ENCODE data around the gene RAB11FIP4. TPM values are rescaled to one million over a fixed set of nuclear protein-coding genes. Genes with fewer than 3 reads are reported as not detected.

Gene RAB11FIP4
- polyA plus RNA-seq, 1 of the 3 experiments (the other 2 are of a cell fraction), result 9.4 TPM

GRCh38 chr17:31481783-31482081, 90.3 kb downstream of the RAB11FIP4 start:
- no peaks in the 10 kb centered on the region for H3K9me2 ChIP-seq
- no peaks in the 10 kb centered on the region for H3K27me3 ChIP-seq (ENCODE audit: insufficient read depth)
- WGBS (ENCODE audit: low lambda C conversion rate), result 36% methylated on average over 4 of the region's 4 CpGs

DNA sequence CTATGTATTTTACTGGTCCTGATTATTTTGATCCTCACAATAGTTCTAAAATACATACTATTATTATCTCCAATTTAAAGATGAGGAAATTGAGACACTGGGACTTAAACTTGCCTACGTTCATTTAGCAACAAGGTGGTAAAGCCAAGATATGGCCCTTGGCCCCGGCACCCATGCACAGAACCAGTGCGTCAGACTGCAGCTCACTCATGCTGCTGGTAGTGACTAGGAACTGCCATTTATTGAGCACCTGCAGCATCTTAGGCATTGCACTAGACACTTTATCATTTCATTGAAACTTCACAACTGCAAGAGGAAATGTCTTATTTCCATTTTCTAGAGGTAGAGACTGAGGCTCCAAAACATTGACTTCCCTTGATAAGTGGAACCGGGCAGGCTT, 93.3 kb downstream of the RAB11FIP4 start:
- Histone ChIP-seq H3K9me3 (no peaks in the 10 kb centered on the region), H3K4me2 (no peak overlapping the region), H3K27me3 (ENCODE audit: insufficient read depth) (peaks cover 5% of the 10 kb centered on the region; the same call in 1 of the 2 replicates), H3K4me3 (ENCODE audit: low read depth in 2 of 2, low read length in 1 of 2) (no peak overlapping the region), H3K36me3 (replicated peaks in 1 of 2; ENCODE audit: control insufficient read depth in 1 of 2, insufficient read depth in 2 of 2, low read length in 1 of 2) (no peaks in the 10 kb centered on the region), H2AFZ (ENCODE audit: low read depth) (no peak overlapping the region), H3K79me2 (ENCODE audit: insufficient read depth) (no peaks in the 10 kb centered on the region), H3K27ac (ENCODE audit: low read depth in 2 of 2, low read length in 1 of 2) (no peak overlapping the region), H3F3A (replicated peaks; ENCODE audit: insufficient read depth) (no peaks in the 10 kb centered on the region), H3K9me2 (no peaks in the 10 kb centered on the region), H4K20me1 (ENCODE audit: insufficient read depth) (no peaks in the 10 kb centered on the region), H3K9ac (no peak overlapping the region), H3K4me1 (ENCODE audit: control insufficient read depth in 1 of 2, insufficient read depth in 2 of 2, low read depth in 1 of 2, low read length in 1 of 2) (peaks cover 0 to 14% of the 10 kb centered on the region in 2 experiments; a peak in 1 of 4 replicates)
- WGBS (ENCODE audit: low lambda C conversion rate), result 82% methylated on average over 4 of the region's 4 CpGs
- ChIA-PET CTCF (no interaction called here), POLR2A (no interaction called here)
- DNase-seq, result no peak
- TF ChIP-seq CHD2 (IDR thresholded peaks at IDR 0.05; ENCODE audit: low read length, partially characterized antibody) (no peak), RAD21 (IDR thresholded peaks at IDR 0.05; ENCODE audit: low read length) (no peak), USF2 (IDR thresholded peaks at IDR 0.05; ENCODE audit: borderline replicate concordance, low read depth, low read length) (no peak), REST (IDR thresholded peaks at IDR 0.05; ENCODE audit: low read depth, low read length) (no peak), FOXM1 (IDR thresholded peaks at IDR 0.05; ENCODE audit: low read depth) (no peak), POLR2AphosphoS5 (IDR thresholded peaks at IDR 0.05; ENCODE audit: low read depth, low read length) (no peak), RCOR1 (IDR thresholded peaks at IDR 0.05; ENCODE audit: low read length) (no peak), FOSL2 (IDR thresholded peaks at IDR 0.05; ENCODE audit: borderline replicate concordance, low read depth) (no peak), ELF1 (IDR thresholded peaks at IDR 0.05) (no peak), NFIC (IDR thresholded peaks at IDR 0.05; ENCODE audit: borderline replicate concordance) (no peak), TAF1 (IDR thresholded peaks at IDR 0.05; ENCODE audit: borderline replicate concordance, low read depth, low read length) (no peak), ZBTB33 (IDR thresholded peaks at IDR 0.05; ENCODE audit: borderline replicate concordance, low read depth) (no peak)
- TF ChIP-seq, protein P1, sequence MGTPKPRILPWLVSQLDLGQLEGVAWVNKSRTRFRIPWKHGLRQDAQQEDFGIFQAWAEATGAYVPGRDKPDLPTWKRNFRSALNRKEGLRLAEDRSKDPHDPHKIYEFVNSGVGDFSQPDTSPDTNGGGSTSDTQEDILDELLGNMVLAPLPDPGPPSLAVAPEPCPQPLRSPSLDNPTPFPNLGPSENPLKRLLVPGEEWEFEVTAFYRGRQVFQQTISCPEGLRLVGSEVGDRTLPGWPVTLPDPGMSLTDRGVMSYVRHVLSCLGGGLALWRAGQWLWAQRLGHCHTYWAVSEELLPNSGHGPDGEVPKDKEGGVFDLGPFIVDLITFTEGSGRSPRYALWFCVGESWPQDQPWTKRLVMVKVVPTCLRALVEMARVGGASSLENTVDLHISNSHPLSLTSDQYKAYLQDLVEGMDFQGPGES (IDR thresholded peaks at IDR 0.05; ENCODE audit: low read depth, low read length), result no peak

More at GRCh38 chr17:31481783-31482081, 90.3 kb downstream of the RAB11FIP4 start:
- Histone ChIP-seq H4K20me1 (ENCODE audit: insufficient read depth) (no peaks in the 10 kb centered on the region), H3K36me3 (replicated peaks in 1 of 2; ENCODE audit: control insufficient read depth in 1 of 2, insufficient read depth in 2 of 2, low read length in 1 of 2) (no peaks in the 10 kb centered on the region), H3F3A (replicated peaks; ENCODE audit: insufficient read depth) (no peaks in the 10 kb centered on the region), H2AFZ (ENCODE audit: low read depth) (no peak overlapping the region), H3K4me3 (ENCODE audit: low read depth in 2 of 2, low read length in 1 of 2) (no peak overlapping the region), H3K4me1 (ENCODE audit: control insufficient read depth in 1 of 2, insufficient read depth in 2 of 2, low read depth in 1 of 2, low read length in 1 of 2) (no peaks in the 10 kb centered on the region), H3K79me2 (ENCODE audit: insufficient read depth) (no peaks in the 10 kb centered on the region), H3K9me3 (no peaks in the 10 kb centered on the region), H3K9ac (no peak overlapping the region), H3K27ac (ENCODE audit: low read depth in 2 of 2, low read length in 1 of 2) (no peak overlapping the region), H3K4me2 (no peak overlapping the region)
- ChIA-PET POLR2A (no interaction called here), CTCF (interaction anchor here (0.7 to 1.5 kb wide), 2 partner anchors 35 to 44 kb away, joined by 3 to 4 read pairs; no protein-coding TSS in a partner anchor)
- TF ChIP-seq SIN3A (IDR thresholded peaks at IDR 0.05; ENCODE audit: borderline replicate concordance, low read depth, low read length), result no peak
- TF ChIP-seq SMC3 (IDR thresholded peaks at IDR 0.05; ENCODE audit: low read depth, low read length), result no peak
- TF ChIP-seq ZBTB33 (IDR thresholded peaks at IDR 0.05; ENCODE audit: borderline replicate concordance, low read depth), result no peak
- TF ChIP-seq TAF1 (IDR thresholded peaks at IDR 0.05; ENCODE audit: borderline replicate concordance, low read depth, low read length), result no peak
- TF ChIP-seq FOXM1 (IDR thresholded peaks at IDR 0.05; ENCODE audit: low read depth), result no peak
- DNase-seq, result no peak
